IMR-90 (cell line): ENCODE results near the gene PATE4. TPM values are rescaled to one million over a fixed set of nuclear protein-coding genes. Genes with fewer than 3 reads are reported as not detected.

Experiments used
- ATAC-seq: fragments of 200-7000 bp; cut with Tn5 transposase; 2 replicates; pipeline ENCODE4 v1.9.1; 2020; ENCODE audit warnings: low read depth, mild to moderate bottlenecking, moderate library complexity
- BruUV-seq: library from RNA; stranded (reverse); fragments of 400-500 nt; replicated peaks from 2 replicates; lab custom pipeline; 2021; lab: Mats Ljungman, UMichigan
- CTCF ChIA-PET: fragments of 300-600 bp; formaldehyde crosslinking; extraction: SDS; loops from one replicate; lab custom pipeline; 2021; ENCODE audit warnings: antibody characterized with exemption; lab: Yijun Ruan, JAX
- POLR2A ChIA-PET: fragments of 300-600 bp; sonication (Branson Sonifier 250); formaldehyde crosslinking; loops from one replicate; lab custom pipeline; 2022; ENCODE audit warnings: antibody characterized with exemption; ENCODE audit not compliant: unreplicated experiment; lab: Charles Lee
- DNase-seq: peaks from one replicate; pipeline ENCODE4 v3.0.0; 2013
- H2AFZ ChIP-seq: replicated peaks from 2 replicates; pipeline ENCODE3; 2013; ENCODE audit warnings: low read length, mild to moderate bottlenecking; ENCODE audit not compliant: poor library complexity
- H2AK5ac ChIP-seq: 2 replicates; pipeline ENCODE4 v1.6.1; 2013; ENCODE audit warnings: low read depth, low read length, inconsistent platforms
- H2AK9ac ChIP-seq: replicated peaks from 2 replicates; pipeline ENCODE3; 2013; ENCODE audit warnings: mild to moderate bottlenecking, low read depth, low read length, moderate library complexity; ENCODE audit not compliant: poor library complexity
- H2BK120ac ChIP-seq: 2 replicates; pipeline ENCODE4 v1.6.1; 2013; ENCODE audit warnings: low read depth, low read length, inconsistent platforms
- H2BK15ac ChIP-seq: 3 replicates; pipeline ENCODE4 v1.6.1; 2013; ENCODE audit warnings: low read depth, low read length, inconsistent platforms
- H2BK20ac ChIP-seq: 2 replicates; pipeline ENCODE4 v1.6.1; 2013; ENCODE audit warnings: low read depth, mild to moderate bottlenecking, inconsistent platforms, low read length, moderate library complexity
- H2BK5ac ChIP-seq: 2 replicates; pipeline ENCODE4 v1.6.1; 2013; ENCODE audit warnings: mild to moderate bottlenecking, low read depth, low read length, inconsistent platforms; ENCODE audit not compliant: poor library complexity, severe bottlenecking
- H3K14ac ChIP-seq: replicated peaks from 2 replicates; pipeline ENCODE4 v1.6.1; 2013; ENCODE audit warnings: low read depth, low read length, inconsistent platforms
- H3K18ac ChIP-seq: 2 replicates; pipeline ENCODE4 v1.6.1; 2013; ENCODE audit warnings: low read depth, low read length, control low read depth
- H3K23ac ChIP-seq: 2 replicates; pipeline ENCODE4 v1.6.1; 2013; ENCODE audit warnings: low read depth, low read length, inconsistent platforms
- H3K27ac ChIP-seq: 2 replicates; pipeline ENCODE4 v1.5.1; 2013; ENCODE audit warnings: mild to moderate bottlenecking, control low read depth, low read length; ENCODE audit not compliant: insufficient read depth
- H3K27me3 ChIP-seq: 2 replicates; pipeline ENCODE4 v1.6.1; 2013; ENCODE audit warnings: low read length; ENCODE audit not compliant: control insufficient read depth, insufficient read depth
- H3K36me3 ChIP-seq: 2 replicates; pipeline ENCODE4 v1.6.1; 2013; ENCODE audit warnings: low read length, mixed read lengths; ENCODE audit not compliant: control insufficient read depth, insufficient read depth
- H3K4ac ChIP-seq: 2 replicates; pipeline ENCODE4 v1.6.1; 2013; ENCODE audit warnings: low read depth, low read length, inconsistent platforms
- H3K4me1 ChIP-seq: 2 replicates; pipeline ENCODE4 v1.6.1; 2013; ENCODE audit warnings: low read length, mixed read lengths; ENCODE audit not compliant: control insufficient read depth, insufficient read depth
- H3K4me2 ChIP-seq: 2 replicates; pipeline ENCODE4 v1.6.1; 2013; ENCODE audit warnings: low read depth, mild to moderate bottlenecking, control low read depth, low read length, moderate library complexity
- H3K4me3 ChIP-seq: 2 replicates; pipeline ENCODE4 v1.5.1; 2013; ENCODE audit warnings: low read depth, mild to moderate bottlenecking, control low read depth, low read length, moderate library complexity; ENCODE audit not compliant: insufficient read depth
- H3K56ac ChIP-seq: 2 replicates; pipeline ENCODE4 v1.6.1; 2013; ENCODE audit warnings: low read length, inconsistent platforms; ENCODE audit not compliant: insufficient read depth; ENCODE audit errors: extremely low read depth
- H3K79me1 ChIP-seq, 2 experiments: 2 replicates each; pipeline ENCODE4 v1.6.1; 2013; ENCODE audit warnings: low read length in 2 of 2, inconsistent platforms in 1 of 2, low read depth in 1 of 2
- H3K9ac ChIP-seq: 2 replicates; pipeline ENCODE4 v1.6.1; 2013; ENCODE audit warnings: low read depth, low read length, control low read depth
- H3K9me1 ChIP-seq: 2 replicates; pipeline ENCODE4 v1.6.1; 2013; ENCODE audit warnings: low read length, inconsistent platforms; ENCODE audit not compliant: insufficient read depth
- H3K9me3 ChIP-seq: 2 replicates; pipeline ENCODE4 v1.6.1; 2013; ENCODE audit warnings: low read length; ENCODE audit not compliant: control insufficient read depth, insufficient read depth
- H4K20me1 ChIP-seq: 2 replicates; pipeline ENCODE4 v1.6.1; 2013; ENCODE audit warnings: low read length, inconsistent platforms; ENCODE audit not compliant: insufficient read depth
- H4K5ac ChIP-seq: 2 replicates; pipeline ENCODE4 v1.6.1; 2013; ENCODE audit warnings: mild to moderate bottlenecking, low read depth, low read length, control low read depth
- H4K8ac ChIP-seq, 2 experiments: 2 replicates each; pipeline ENCODE4 v1.6.1; 2013; ENCODE audit warnings: low read depth in 2 of 2, low read length in 2 of 2, control low read depth in 1 of 2, inconsistent platforms in 1 of 2
- H4K91ac ChIP-seq: 2 replicates; pipeline ENCODE4 v1.6.1; 2013; ENCODE audit warnings: low read depth, low read length, inconsistent platforms; ENCODE audit not compliant: insufficient read depth
- BHLHE40 ChIP-seq: fragments of 150-350 bp; IDR thresholded peaks from 2 replicates; pipeline ENCODE4 v1.6.1; 2016; ENCODE audit warnings: mild to moderate bottlenecking, low read depth, low read length
- CEBPB ChIP-seq: IDR thresholded peaks from 2 replicates; pipeline ENCODE4 v1.6.1; 2012; ENCODE audit warnings: low read depth, low read length, improper control_type of control experiment
- CHD1 ChIP-seq: IDR thresholded peaks from 2 replicates; pipeline ENCODE4 v1.6.1; 2012; ENCODE audit warnings: low read depth, low read length, improper control_type of control experiment
- CTCF ChIP-seq: conservative IDR thresholded peaks from 2 replicates; pipeline ENCODE4 v1.5.1; 2012; ENCODE audit warnings: mild to moderate bottlenecking, low read depth, low read length, improper control_type of control experiment
- FOS ChIP-seq: fragments of 150-350 bp; IDR thresholded peaks from 2 replicates; pipeline ENCODE4 v1.6.1; 2016; ENCODE audit warnings: low read depth, low read length
- MAFK ChIP-seq: IDR thresholded peaks from 2 replicates; pipeline ENCODE4 v1.6.1; 2012; ENCODE audit warnings: low read depth, low read length, improper control_type of control experiment
- MAZ ChIP-seq: IDR thresholded peaks from 2 replicates; pipeline ENCODE4 v1.6.1; 2012; ENCODE audit warnings: low read depth, mild to moderate bottlenecking, low read length, improper control_type of control experiment, moderate library complexity, borderline replicate concordance
- MXI1 ChIP-seq: IDR thresholded peaks from 2 replicates; pipeline ENCODE4 v1.6.1; 2012; ENCODE audit warnings: low read depth, mild to moderate bottlenecking, low read length, moderate library complexity, borderline replicate concordance
- NFE2L2 ChIP-seq: fragments of 150-350 bp; IDR thresholded peaks from 2 replicates; pipeline ENCODE4 v1.6.1; 2016; ENCODE audit warnings: low read depth, mild to moderate bottlenecking, low read length
- POLR2A ChIP-seq: IDR thresholded peaks from 2 replicates; pipeline ENCODE4 v1.6.1; 2012; ENCODE audit warnings: mild to moderate bottlenecking, low read depth, low read length
- RAD21 ChIP-seq: IDR thresholded peaks from 2 replicates; pipeline ENCODE4 v1.6.1; 2012; ENCODE audit warnings: low read length, improper control_type of control experiment
- RCOR1 ChIP-seq: IDR thresholded peaks from 2 replicates; pipeline ENCODE4 v1.6.1; 2012; ENCODE audit warnings: mild to moderate bottlenecking, low read length, improper control_type of control experiment; ENCODE audit not compliant: insufficient replicate concordance
- RFX5 ChIP-seq: IDR thresholded peaks from 2 replicates; pipeline ENCODE4 v1.8.0; 2012; ENCODE audit warnings: low read depth, mild to moderate bottlenecking, low read length, moderate library complexity
- SMC3 ChIP-seq: fragments of 150-350 bp; IDR thresholded peaks from 2 replicates; pipeline ENCODE4 v1.6.1; 2016; ENCODE audit warnings: low read depth, mild to moderate bottlenecking, antibody characterized with exemption, low read length, moderate library complexity
- USF2 ChIP-seq: fragments of 150-350 bp; IDR thresholded peaks from 2 replicates; pipeline ENCODE4 v1.6.1; 2017; ENCODE audit warnings: mild to moderate bottlenecking, antibody characterized with exemption, low read length, low read depth
- WGBS, 2 experiments: methylation state at CpG; one replicate each; pipeline versions ENCODE4 v1.1.5 to v1.1.7; 2013; ENCODE audit warnings: missing lambda C conversion rate in 2 of 2; ENCODE audit not compliant: insufficient read length in 1 of 2; ENCODE audit errors: extremely low coverage in 2 of 2; 5-methylcytosine and 5-hydroxymethylcytosine counted together
- dilution Hi-C: fragments of 300-500 bp; cut with HindIII; formaldehyde crosslinking; loops from one replicate; pipeline ENCODE4 v1.14.3; 2018; ENCODE audit warnings: low sequenced_read_pairs; ENCODE audit not compliant: unreplicated experiment
- in situ Hi-C: fragments of 300-500 bp; cut with MboI; formaldehyde crosslinking; loops from 3 replicates; pipeline ENCODE4 v1.14.3; 2019; ENCODE audit warnings: low sequenced_read_pairs, inconsistent platforms, mixed read lengths
- intact Hi-C: fragments of 100-400 bp; cut with micrococcal nuclease; formaldehyde crosslinking; loops from 2 replicates; pipeline ENCODE4 v1.10.0; 2022
- polyA plus RNA-seq, 3 experiments: library from polyadenylated mRNA; depleted of rRNA; stranded (reverse); fragments of >200 nt; gene quantifications; 2 replicates each; pipeline ENCODE4 v1.2.3, GENCODE V29; 2012; ENCODE audit warnings: low replicate concordance in 1 of 3
- total RNA-seq: library from RNA; depleted of rRNA; stranded (reverse); fragments of >200 nt; gene quantifications from 2 replicates; pipeline ENCODE4 v1.2.3, GENCODE V29; 2012
- TF ChIP-seq, protein P1 (sequence below): fragments of 150-350 bp; IDR thresholded peaks from 2 replicates; pipeline ENCODE4 v1.6.1; 2016; ENCODE audit warnings: low read depth, mild to moderate bottlenecking, low read length, moderate library complexity, borderline replicate concordance

PATE4 gene
- total and polyA plus RNA-seq, 2 of the 4 experiments (the other 2 are of a cell fraction) = not detected

GRCh38 chr11:125842321-125842948 lies 9.3 kb downstream of the PATE4 start:
- Histone ChIP-seq H3K23ac (no peak overlapping the region), H3K9ac (no peak overlapping the region), H3K36me3 (no peaks in the 10 kb centered on the region), H3K27ac (no peak overlapping the region), H3K4me1 (no peaks in the 10 kb centered on the region), H2BK120ac (no peak overlapping the region), H3K4ac (no peak overlapping the region), H2AK5ac (no peak overlapping the region), H2AK9ac (no peak overlapping the region), H4K91ac (no peak overlapping the region), H3K4me3 (no peak overlapping the region), H2BK20ac (no peak overlapping the region), H3K56ac (no peak overlapping the region), H2AFZ (no peak overlapping the region), H4K20me1 (no peaks in the 10 kb centered on the region), H3K9me1 (no peaks in the 10 kb centered on the region), H2BK15ac (no peak overlapping the region), H4K5ac (no peak overlapping the region), H3K18ac (no peak overlapping the region), H3K79me1 (no peaks in the 10 kb centered on the region), H3K14ac (no peak overlapping the region), H4K8ac (no peak overlapping the region), H3K4me2 (no peak overlapping the region), H3K9me3 (peaks cover 2% of the 10 kb centered on the region; the same call in 1 of the 2 replicates), H2BK5ac (no peak overlapping the region), H3K27me3 (no peaks in the 10 kb centered on the region)
- ATAC-seq = no peak
- in situ Hi-C loops (no loop called here), intact Hi-C loops (no loop called here), dilution Hi-C loops (no loop called here)
- ChIA-PET CTCF (no interaction called here), POLR2A (no interaction called here)
- no peak for DNase-seq
- TF ChIP-seq BHLHE40 (no peak), CTCF (no peak), RFX5 (no peak), FOS (no peak), POLR2A (no peak), CHD1 (no peak), MAZ (no peak), RAD21 (no peak), MXI1 (no peak), SMC3 (no peak), CEBPB (no peak), MAFK (no peak), RCOR1 (no peak), NFE2L2 (no peak), USF2 (no peak)
- TF ChIP-seq, protein P1, sequence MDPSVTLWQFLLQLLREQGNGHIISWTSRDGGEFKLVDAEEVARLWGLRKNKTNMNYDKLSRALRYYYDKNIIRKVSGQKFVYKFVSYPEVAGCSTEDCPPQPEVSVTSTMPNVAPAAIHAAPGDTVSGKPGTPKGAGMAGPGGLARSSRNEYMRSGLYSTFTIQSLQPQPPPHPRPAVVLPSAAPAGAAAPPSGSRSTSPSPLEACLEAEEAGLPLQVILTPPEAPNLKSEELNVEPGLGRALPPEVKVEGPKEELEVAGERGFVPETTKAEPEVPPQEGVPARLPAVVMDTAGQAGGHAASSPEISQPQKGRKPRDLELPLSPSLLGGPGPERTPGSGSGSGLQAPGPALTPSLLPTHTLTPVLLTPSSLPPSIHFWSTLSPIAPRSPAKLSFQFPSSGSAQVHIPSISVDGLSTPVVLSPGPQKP = no peak
- no TSS peak for BruUV-seq
- WGBS, 2 experiments = no CpG with 5 or more reads among the region's 3 CpGs
